ENCODE data around the gene WDR7. TPM values are rescaled to one million over a fixed set of nuclear protein-coding genes. Genes with fewer than 3 reads are reported as not detected.

Gene WDR7
- total and polyA plus RNA-seq, 5 donors from 2014 or later: 27.8 to 76.4 (median 31.0) TPM

- Mint-ChIP-seq H3K27ac (no peak overlapping the region), H3K4me3 (no peak overlapping the region), H3K4me1 (peaks cover 30 to 48% (median 38%) of the 10 kb centered on the region in 4 donors), H3K27me3 (no peaks in the 10 kb centered on the region), H3K36me3 (peaks cover 4% of the 10 kb centered on the region), H3K9me3 (peaks cover 0 to 4% (median 0%) of the 10 kb centered on the region in 7 donors)
- Histone ChIP-seq H3K4me3 (ENCODE audit: low read depth, low read length) (no peak overlapping the region), H3K27ac (ENCODE audit: insufficient read depth, low read length, poor library complexity, severe bottlenecking) (no peak overlapping the region), H3K9me3 (ENCODE audit: control insufficient read depth in 2 of 2, low read length in 2 of 2) (no peaks in the 10 kb centered on the region), H3K36me3 (ENCODE audit: control insufficient read depth, insufficient read depth, low read length) (no peaks in the 10 kb centered on the region), H3K4me1 (ENCODE audit: control insufficient read depth, insufficient read depth, low read length, poor library complexity, severe bottlenecking) (peaks cover 32% of the 10 kb centered on the region), H3K27me3 (ENCODE audit: control insufficient read depth, insufficient read depth, low read length) (no peaks in the 10 kb centered on the region)
- DNase-seq: no peak
- no peak for ATAC-seq (ENCODE audit: low read depth in 2 of 2)
Measured at GRCh38 chr18:57002627-57003026, 351.5 kb downstream of the WDR7 start.

GRCh38 chr18:57003342-57003741 lies 352.2 kb downstream of the WDR7 start:
- Mint-ChIP-seq H3K9me3 (peaks cover 0 to 4% (median 0%) of the 10 kb centered on the region in 7 donors), H3K27me3 (no peaks in the 10 kb centered on the region), H3K4me1 (peaks cover 27 to 44% (median 39%) of the 10 kb centered on the region in 4 donors), H3K36me3 (peaks cover 6% of the 10 kb centered on the region), H3K27ac (peak overlapping the region in 1 of 3 donors; percentile 9), H3K4me3 (no peak overlapping the region)
- Histone ChIP-seq H3K4me1 (ENCODE audit: control insufficient read depth, insufficient read depth, low read length, poor library complexity, severe bottlenecking) (peaks cover 32% of the 10 kb centered on the region), H3K4me3 (ENCODE audit: low read depth, low read length) (no peak overlapping the region), H3K27ac (ENCODE audit: insufficient read depth, low read length, poor library complexity, severe bottlenecking) (peak overlapping the region; percentile 23), H3K27me3 (ENCODE audit: control insufficient read depth, insufficient read depth, low read length) (no peaks in the 10 kb centered on the region), H3K9me3 (ENCODE audit: control insufficient read depth in 2 of 2, low read length in 2 of 2) (no peaks in the 10 kb centered on the region), H3K36me3 (ENCODE audit: control insufficient read depth, insufficient read depth, low read length) (no peaks in the 10 kb centered on the region)
- ATAC-seq (ENCODE audit: low read depth in 2 of 2) (no peak), DNase-seq (no peak)

- DNase-seq (peak in 1 of 3 donors; percentile 80), ATAC-seq (ENCODE audit: low read depth in 2 of 2) (peak; percentile 92)
- Mint-ChIP-seq H3K4me1 (peaks cover 25 to 42% (median 36%) of the 10 kb centered on the region in 4 donors), H3K27me3 (no peaks in the 10 kb centered on the region), H3K4me3 (peak overlapping the region in 1 of 4 donors; percentile 38), H3K36me3 (peaks cover 6% of the 10 kb centered on the region), H3K9me3 (peaks cover 0 to 1% (median 0%) of the 10 kb centered on the region in 7 donors), H3K27ac (peak overlapping the region; percentile 57 to 83 (median 72))
- Histone ChIP-seq H3K27ac (ENCODE audit: insufficient read depth, low read length, poor library complexity, severe bottlenecking) (peak overlapping the region; percentile 65), H3K27me3 (ENCODE audit: control insufficient read depth, insufficient read depth, low read length) (no peaks in the 10 kb centered on the region), H3K9me3 (ENCODE audit: control insufficient read depth in 2 of 2, low read length in 2 of 2) (no peaks in the 10 kb centered on the region), H3K4me3 (ENCODE audit: low read depth, low read length) (peak overlapping the region; percentile 13), H3K36me3 (ENCODE audit: control insufficient read depth, insufficient read depth, low read length) (no peaks in the 10 kb centered on the region), H3K4me1 (ENCODE audit: control insufficient read depth, insufficient read depth, low read length, poor library complexity, severe bottlenecking) (peaks cover 32% of the 10 kb centered on the region)
Measured at GRCh38 chr18:57004366-57005121, 353.4 kb downstream of the WDR7 start.

GRCh38 chr18:57008001-57008686 lies 357.0 kb downstream of the WDR7 start:
- Histone ChIP-seq H3K9me3 (ENCODE audit: control insufficient read depth in 2 of 2, low read length in 2 of 2) (no peaks in the 10 kb centered on the region), H3K27me3 (ENCODE audit: control insufficient read depth, insufficient read depth, low read length) (no peaks in the 10 kb centered on the region), H3K36me3 (ENCODE audit: control insufficient read depth, insufficient read depth, low read length) (no peaks in the 10 kb centered on the region), H3K4me1 (ENCODE audit: control insufficient read depth, insufficient read depth, low read length, poor library complexity, severe bottlenecking) (peaks cover 19% of the 10 kb centered on the region), H3K27ac (ENCODE audit: insufficient read depth, low read length, poor library complexity, severe bottlenecking) (no peak overlapping the region), H3K4me3 (ENCODE audit: low read depth, low read length) (no peak overlapping the region)
- H3K4me3 Mint-ChIP-seq: peak overlapping the region in 1 of 4 donors; percentile 6
- no peak for DNase-seq
- no peaks in the 10 kb centered on the region for H3K27me3 Mint-ChIP-seq
- ATAC-seq (ENCODE audit: low read depth in 2 of 2): no peak
- peaks cover 16 to 23% (median 19%) of the 10 kb centered on the region in 4 donors for H3K4me1 Mint-ChIP-seq
- peaks cover 6% of the 10 kb centered on the region for H3K36me3 Mint-ChIP-seq
- H3K9me3 Mint-ChIP-seq: no peaks in the 10 kb centered on the region
- H3K27ac Mint-ChIP-seq: peak overlapping the region in 1 of 3 donors; percentile 43

- H3K27ac Mint-ChIP-seq: peak overlapping the region in 1 of 3 donors; percentile 20
- ATAC-seq (ENCODE audit: low read depth in 2 of 2) (no peak), DNase-seq (no peak)
- Histone ChIP-seq H3K27ac (ENCODE audit: insufficient read depth, low read length, poor library complexity, severe bottlenecking) (no peak overlapping the region), H3K4me3 (ENCODE audit: low read depth, low read length) (no peak overlapping the region), H3K4me1 (ENCODE audit: control insufficient read depth, insufficient read depth, low read length, poor library complexity, severe bottlenecking) (peaks cover 8% of the 10 kb centered on the region), H3K36me3 (ENCODE audit: control insufficient read depth, insufficient read depth, low read length) (no peaks in the 10 kb centered on the region), H3K9me3 (ENCODE audit: control insufficient read depth in 2 of 2, low read length in 2 of 2) (no peaks in the 10 kb centered on the region), H3K27me3 (ENCODE audit: control insufficient read depth, insufficient read depth, low read length) (no peaks in the 10 kb centered on the region)
- no peaks in the 10 kb centered on the region for H3K27me3 Mint-ChIP-seq
- no peak overlapping the region for H3K4me3 Mint-ChIP-seq
- H3K9me3 Mint-ChIP-seq: no peaks in the 10 kb centered on the region
- H3K36me3 Mint-ChIP-seq: peaks cover 6% of the 10 kb centered on the region
- H3K4me1 Mint-ChIP-seq: peaks cover 4 to 11% (median 8%) of the 10 kb centered on the region in 4 donors
Measured at GRCh38 chr18:57009844-57010243, 358.7 kb downstream of the WDR7 start.

GRCh38 chr18:57014772-57015413 lies 363.7 kb downstream of the WDR7 start:
- H3K4me3 Mint-ChIP-seq: no peak overlapping the region
- peaks cover 18 to 32% (median 22%) of the 10 kb centered on the region in 4 donors for H3K4me1 Mint-ChIP-seq
- ATAC-seq (ENCODE audit: low read depth in 2 of 2) (no peak), DNase-seq (no peak)
- no peaks in the 10 kb centered on the region for H3K36me3 ChIP-seq (ENCODE audit: control insufficient read depth, insufficient read depth, low read length)
- H3K9me3 Mint-ChIP-seq: peaks cover 0 to 1% (median 0%) of the 10 kb centered on the region in 7 donors
- H3K36me3 Mint-ChIP-seq: no peaks in the 10 kb centered on the region
- no peaks in the 10 kb centered on the region for H3K27me3 ChIP-seq (ENCODE audit: control insufficient read depth, insufficient read depth, low read length)
- H3K27ac Mint-ChIP-seq: peak overlapping the region in 1 of 3 donors; percentile 28
- H3K27ac ChIP-seq (ENCODE audit: insufficient read depth, low read length, poor library complexity, severe bottlenecking): no peak overlapping the region
- H3K4me3 ChIP-seq (ENCODE audit: low read depth, low read length): no peak overlapping the region
- peaks cover 5% of the 10 kb centered on the region for H3K4me1 ChIP-seq (ENCODE audit: control insufficient read depth, insufficient read depth, low read length, poor library complexity, severe bottlenecking)
- no peaks in the 10 kb centered on the region for H3K9me3 ChIP-seq (ENCODE audit: control insufficient read depth in 2 of 2, low read length in 2 of 2)
- no peaks in the 10 kb centered on the region for H3K27me3 Mint-ChIP-seq

- peaks cover 5% of the 10 kb centered on the region for H3K4me1 ChIP-seq (ENCODE audit: control insufficient read depth, insufficient read depth, low read length, poor library complexity, severe bottlenecking)
- Mint-ChIP-seq H3K27me3 (no peaks in the 10 kb centered on the region), H3K36me3 (no peaks in the 10 kb centered on the region), H3K4me3 (no peak overlapping the region), H3K27ac (peak overlapping the region in 2 of 3 donors; percentile 41 to 47), H3K4me1 (peaks cover 18 to 32% (median 22%) of the 10 kb centered on the region in 4 donors), H3K9me3 (peaks cover 0 to 1% (median 0%) of the 10 kb centered on the region in 7 donors)
- no peak overlapping the region for H3K27ac ChIP-seq (ENCODE audit: insufficient read depth, low read length, poor library complexity, severe bottlenecking)
- H3K36me3 ChIP-seq (ENCODE audit: control insufficient read depth, insufficient read depth, low read length): no peaks in the 10 kb centered on the region
- ATAC-seq (ENCODE audit: low read depth in 2 of 2) (no peak), DNase-seq (no peak)
- H3K27me3 ChIP-seq (ENCODE audit: control insufficient read depth, insufficient read depth, low read length): no peaks in the 10 kb centered on the region
- no peak overlapping the region for H3K4me3 ChIP-seq (ENCODE audit: low read depth, low read length)
- H3K9me3 ChIP-seq (ENCODE audit: control insufficient read depth in 2 of 2, low read length in 2 of 2): no peaks in the 10 kb centered on the region
Measured at GRCh38 chr18:57015451-57015850, 364.3 kb downstream of the WDR7 start.

All from CD4-positive, CD25-positive, alpha-beta regulatory T cell (primary cell).